GM20000 (cell line): Measurements from ENCODE around the gene C19orf85.

Source experiments
- DNase-seq: peaks from one replicate; pipeline ENCODE4 v3.0.0; 2012; ENCODE audit warnings: low spot score
- CTCF ChIP-seq: IDR thresholded peaks from 2 replicates; pipeline ENCODE4 v1.5.1; 2012; ENCODE audit warnings: mild to moderate bottlenecking, control low read depth; ENCODE audit errors: extremely low read depth, missing control alignments

Gene C19orf85

GRCh38 chr19:55483706-55484592 is 19.4 kb upstream of the C19orf85 start:
- DNase-seq, result peak; percentile 43
- no peak for TF ChIP-seq CTCF

GRCh38 chr19:55482967-55483705 is 18.6 kb upstream of the C19orf85 start:
- TF ChIP-seq CTCF, result no peak
- no peak for DNase-seq

GRCh38 chr19:55482156-55482961 is 17.8 kb upstream of the C19orf85 start:
- DNase-seq, result no peak
- TF ChIP-seq CTCF, result no peak

GRCh38 chr19:55481794-55482155 is 17.2 kb upstream of the C19orf85 start:
- no peak for DNase-seq

GRCh38 chr19:55481148-55481793 is 16.7 kb upstream of the C19orf85 start:
- no peak for TF ChIP-seq CTCF
- DNase-seq, result no peak

More at GRCh38 chr19:55481794-55482155, 17.2 kb upstream of the C19orf85 start:
- TF ChIP-seq CTCF, result no peak

GRCh38 chr19:55479451-55480230 is 15.1 kb upstream of the C19orf85 start:
- no peak for DNase-seq
- no peak for TF ChIP-seq CTCF
